GM21447 (cell line): Measurements from ENCODE around the gene PTBP1.
"Not testable (repeated sequence)": the region's sequence is repeated elsewhere in the genome, so short reads cannot be mapped to it uniquely, and the experiment has no call there.

Experiments
- ATAC-seq: cut with Tn5 transposase; IDR thresholded peaks from one replicate; pipeline ENCODE4 v1.9.1; 2021; ENCODE audit not compliant: unreplicated experiment

PTBP1 gene

DNA sequence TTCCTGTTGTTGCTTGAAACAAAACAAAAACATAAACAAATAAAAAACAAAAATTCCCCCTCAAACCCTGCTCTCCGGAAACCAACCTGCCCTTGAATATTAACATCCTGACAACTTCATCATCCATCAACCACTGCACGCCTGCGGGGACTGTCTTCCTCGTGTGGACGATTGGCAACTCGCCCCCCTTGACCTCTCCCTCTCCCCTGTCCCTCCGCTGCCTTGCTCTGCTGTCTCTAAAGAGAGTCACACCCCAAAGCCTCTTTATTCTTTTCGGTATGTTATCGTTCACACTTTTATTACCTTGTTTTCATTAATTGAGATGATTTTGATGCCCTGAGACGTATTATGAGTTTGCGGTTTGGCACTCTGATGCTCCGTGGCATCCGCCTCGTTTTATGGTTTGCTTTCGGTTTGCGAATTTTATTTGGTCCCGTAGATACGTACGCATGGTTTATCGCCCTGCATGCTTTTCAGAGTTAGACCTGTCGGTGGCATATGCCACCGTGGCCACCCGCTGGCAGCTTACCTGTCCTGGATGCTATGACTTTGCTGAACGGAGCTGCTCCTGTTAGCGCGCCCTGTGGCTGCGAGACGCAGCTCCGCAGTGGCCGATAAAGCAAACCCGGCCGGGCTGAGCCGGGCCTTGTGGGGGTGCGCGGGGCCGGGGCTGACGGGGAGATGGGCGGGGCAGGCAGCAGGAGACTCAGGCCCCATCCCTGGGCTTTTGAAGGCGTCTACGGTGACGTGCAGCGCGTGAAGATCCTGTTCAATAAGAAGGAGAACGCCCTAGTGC is 10.6 kb downstream of the PTBP1 start:
- no peak for ATAC-seq

DNA sequence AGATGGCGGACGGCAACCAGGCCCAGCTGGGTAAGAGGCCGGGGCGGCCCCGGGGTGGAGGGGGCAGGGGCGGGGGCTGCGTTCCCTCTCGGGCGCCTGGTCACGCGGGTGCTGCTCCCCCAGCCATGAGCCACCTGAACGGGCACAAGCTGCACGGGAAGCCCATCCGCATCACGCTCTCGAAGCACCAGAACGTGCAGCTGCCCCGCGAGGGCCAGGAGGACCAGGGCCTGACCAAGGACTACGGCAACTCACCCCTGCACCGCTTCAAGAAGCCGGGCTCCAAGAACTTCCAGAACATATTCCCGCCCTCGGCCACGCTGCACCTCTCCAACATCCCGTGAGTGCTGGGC is 11.1 kb downstream of the PTBP1 start:
- ATAC-seq, result no peak

DNA sequence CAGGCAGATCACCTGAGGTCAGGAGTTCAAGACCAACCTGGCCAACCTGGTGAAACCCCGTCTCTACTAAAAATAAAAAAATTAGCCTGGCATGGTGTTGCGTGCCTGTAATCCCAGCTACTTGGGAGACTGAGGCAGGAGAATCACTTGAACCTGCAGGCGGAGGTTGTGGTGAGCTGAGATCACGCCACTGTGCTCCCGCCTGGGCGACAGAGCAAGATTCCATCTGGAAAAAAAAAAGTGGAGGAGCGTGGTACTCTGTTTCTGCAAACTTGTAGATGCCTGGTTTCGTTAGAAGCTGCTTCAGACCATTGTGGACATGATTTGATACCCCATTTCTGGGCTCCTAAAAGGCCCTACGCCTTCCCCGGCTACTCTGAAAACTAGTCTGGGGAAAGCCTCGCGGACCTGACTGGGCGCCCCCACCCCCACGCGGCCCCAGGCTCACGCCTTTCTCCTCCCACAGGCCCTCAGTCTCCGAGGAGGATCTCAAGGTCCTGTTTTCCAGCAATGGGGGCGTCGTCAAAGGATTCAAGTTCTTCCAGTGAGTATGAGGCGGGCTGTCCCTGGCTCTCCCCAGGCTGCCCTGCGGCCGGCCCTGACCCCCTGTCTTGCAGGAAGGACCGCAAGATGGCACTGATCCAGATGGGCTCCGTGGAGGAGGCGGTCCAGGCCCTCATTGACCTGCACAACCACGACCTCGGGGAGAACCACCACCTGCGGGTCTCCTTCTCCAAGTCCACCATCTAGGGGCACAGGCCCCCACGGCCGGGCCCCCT is 13.0 kb downstream of the PTBP1 start:
- no peak for ATAC-seq

DNA sequence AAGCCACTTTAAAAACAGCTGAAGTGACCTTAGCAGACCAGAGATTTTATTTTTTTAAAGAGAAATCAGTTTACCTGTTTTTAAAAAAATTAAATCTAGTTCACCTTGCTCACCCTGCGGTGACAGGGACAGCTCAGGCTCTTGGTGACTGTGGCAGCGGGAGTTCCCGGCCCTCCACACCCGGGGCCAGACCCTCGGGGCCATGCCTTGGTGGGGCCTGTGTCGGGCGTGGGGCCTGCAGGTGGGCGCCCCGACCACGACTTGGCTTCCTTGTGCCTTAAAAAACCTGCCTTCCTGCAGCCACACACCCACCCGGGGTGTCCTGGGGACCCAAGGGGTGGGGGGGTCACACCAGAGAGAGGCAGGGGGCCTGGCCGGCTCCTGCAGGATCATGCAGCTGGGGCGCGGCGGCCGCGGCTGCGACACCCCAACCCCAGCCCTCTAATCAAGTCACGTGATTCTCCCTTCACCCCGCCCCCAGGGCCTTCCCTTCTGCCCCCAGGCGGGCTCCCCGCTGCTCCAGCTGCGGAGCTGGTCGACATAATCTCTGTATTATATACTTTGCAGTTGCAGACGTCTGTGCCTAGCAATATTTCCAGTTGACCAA is 13.7 kb downstream of the PTBP1 start:
- ATAC-seq, result no peak

DNA sequence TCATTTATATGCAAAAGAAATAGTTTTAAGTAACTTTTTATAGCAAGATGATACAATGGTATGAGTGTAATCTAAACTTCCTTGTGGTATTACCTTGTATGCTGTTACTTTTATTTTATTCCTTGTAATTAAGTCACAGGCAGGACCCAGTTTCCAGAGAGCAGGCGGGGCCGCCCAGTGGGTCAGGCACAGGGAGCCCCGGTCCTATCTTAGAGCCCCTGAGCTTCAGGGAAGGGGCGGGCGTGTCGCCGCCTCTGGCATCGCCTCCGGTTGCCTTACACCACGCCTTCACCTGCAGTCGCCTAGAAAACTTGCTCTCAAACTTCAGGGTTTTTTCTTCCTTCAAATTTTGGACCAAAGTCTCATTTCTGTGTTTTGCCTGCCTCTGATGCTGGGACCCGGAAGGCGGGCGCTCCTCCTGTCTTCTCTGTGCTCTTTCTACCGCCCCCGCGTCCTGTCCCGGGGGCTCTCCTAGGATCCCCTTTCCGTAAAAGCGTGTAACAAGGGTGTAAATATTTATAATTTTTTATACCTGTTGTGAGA is 14.3 kb downstream of the PTBP1 start:
- no peak for ATAC-seq

DNA sequence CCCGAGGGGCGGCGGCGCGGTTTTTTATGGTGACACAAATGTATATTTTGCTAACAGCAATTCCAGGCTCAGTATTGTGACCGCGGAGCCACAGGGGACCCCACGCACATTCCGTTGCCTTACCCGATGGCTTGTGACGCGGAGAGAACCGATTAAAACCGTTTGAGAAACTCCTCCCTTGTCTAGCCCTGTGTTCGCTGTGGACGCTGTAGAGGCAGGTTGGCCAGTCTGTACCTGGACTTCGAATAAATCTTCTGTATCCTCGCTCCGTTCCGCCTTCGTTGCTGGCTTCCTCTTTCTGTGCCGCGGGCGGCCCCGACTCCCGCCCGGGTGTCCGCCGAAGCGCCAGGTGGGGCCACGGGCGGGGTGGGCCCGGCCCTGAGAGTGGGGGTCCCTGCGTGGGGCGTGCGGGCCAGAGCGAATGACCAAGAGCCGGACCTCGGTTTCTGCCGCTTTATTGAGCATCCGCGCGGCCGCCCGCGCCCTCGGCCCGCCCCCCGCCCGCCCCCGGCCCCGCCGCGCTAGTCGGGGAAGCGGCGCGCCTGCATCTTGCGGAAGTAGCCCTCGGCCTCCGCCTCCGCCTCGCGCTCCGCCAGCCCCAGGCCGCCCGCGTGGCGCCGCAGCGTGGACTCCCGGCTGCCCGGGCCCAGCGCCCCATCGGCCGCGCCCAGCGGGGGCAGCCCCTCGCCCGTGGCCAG is 14.9 kb downstream of the PTBP1 start:
- no peak for ATAC-seq

DNA sequence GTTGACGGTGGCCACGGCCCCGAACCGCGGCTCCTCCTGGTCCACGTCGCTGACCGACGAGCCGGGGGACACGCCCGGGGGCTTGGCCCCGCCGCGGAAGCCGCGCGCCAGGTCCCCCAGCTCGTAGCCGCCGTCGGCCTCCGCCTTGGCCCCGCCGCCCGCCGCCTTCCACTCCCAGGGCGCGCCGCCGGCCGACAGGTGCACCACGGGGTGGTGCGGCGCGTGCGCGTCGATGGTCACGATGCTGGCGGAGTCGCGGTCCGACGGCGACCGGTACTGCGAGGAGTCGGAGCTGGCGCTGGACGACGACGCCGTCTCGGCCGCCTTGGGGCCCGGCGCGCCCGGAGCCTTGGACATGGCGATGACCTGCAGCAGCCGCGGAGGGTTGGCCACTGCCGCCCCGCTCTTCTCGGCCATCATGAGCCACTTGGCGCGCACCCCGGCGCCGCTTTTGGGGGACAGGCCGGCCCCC is 15.5 kb downstream of the PTBP1 start:
- ATAC-seq, result no peak

DNA sequence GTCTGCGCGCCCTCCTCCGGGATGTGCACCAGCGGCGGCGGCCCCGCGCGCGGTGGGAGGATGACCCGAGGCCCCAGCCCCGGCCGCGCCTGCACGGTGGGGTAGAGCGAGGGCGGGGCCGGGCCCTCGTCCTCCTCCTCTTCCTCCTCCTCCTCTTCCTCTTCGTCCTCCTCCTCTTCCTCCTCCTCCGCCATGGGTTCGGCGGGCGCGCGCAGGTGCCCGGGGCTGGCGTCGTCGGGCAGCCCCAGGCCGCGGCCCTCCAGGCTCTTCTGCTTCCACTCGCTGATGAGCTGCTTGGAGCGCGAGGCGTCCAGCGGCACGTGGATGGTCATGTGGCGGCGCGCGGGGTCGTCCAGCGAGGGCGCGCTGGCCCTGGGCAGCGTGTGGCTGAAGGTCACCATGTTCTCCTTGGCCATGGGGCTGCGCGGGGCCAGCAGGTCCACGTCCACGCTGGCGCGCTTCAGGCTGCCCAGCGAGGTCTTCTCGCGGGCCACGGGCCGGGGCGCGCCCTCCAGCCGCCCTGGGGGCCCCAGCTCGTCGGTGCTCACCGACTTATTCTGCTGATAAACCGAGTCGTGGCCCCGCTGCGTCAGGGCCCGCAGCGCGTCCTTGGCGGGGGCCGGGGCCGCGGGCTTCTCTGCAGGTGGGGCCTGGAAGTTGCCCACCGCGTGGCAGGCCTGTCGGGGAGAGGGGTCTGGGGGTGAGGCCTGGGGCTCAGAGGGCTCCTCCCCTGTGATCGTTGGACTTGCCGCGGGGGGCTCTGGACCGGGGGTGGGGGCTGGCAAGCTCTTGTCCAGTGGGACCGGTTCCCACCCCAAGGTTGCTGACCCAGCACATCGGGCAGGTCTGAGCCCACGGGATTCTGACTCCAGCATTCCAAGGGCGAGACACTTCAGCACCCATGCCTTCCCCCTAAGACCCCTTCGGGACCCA is 16.2 kb downstream of the PTBP1 start:
- no peak for ATAC-seq

DNA sequence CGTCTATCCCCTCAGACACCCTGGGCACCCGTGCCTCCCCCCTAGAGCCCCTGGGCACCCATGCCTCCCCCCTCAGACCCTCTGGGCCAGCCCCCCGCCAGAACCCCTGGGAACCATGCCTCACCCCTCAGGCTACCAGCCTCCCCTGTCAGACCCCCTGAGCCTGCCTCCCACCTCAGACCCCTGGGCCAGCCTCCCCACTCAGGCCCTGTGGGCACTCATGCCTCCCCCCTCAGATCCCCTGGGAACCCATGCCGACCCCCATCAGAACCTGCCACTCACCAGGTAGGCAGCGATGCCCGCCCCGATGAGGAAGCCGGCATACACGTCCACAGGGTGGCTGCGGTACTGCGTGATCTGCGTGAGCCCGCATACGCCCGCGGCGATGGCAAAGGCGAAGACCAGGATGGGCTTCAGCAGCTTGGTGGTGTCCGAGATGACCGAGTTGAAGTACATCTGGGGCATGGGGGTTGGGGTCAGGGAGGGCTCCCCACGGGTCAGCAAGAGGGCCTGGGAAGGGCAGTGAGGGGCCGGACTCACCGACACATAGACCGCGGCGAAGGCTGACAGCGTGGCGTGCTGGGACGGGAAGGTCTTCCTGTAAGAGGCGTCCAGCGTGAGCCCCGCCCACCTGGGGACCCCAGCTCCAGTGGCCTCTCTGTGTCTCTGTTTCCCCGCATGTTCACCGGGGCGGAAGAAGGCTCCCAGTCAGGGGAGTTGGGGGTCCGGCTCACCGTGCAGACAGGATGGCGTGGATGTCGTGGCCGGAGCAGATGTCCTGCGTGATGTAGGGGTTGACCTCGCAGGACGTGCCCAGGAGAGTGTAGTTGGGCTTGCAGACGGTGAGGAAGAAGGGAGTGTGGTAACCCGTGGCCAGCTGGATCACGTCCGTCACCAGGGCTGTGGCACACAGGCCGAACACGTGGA is 17.2 kb downstream of the PTBP1 start:
- ATAC-seq, result no peak

DNA sequence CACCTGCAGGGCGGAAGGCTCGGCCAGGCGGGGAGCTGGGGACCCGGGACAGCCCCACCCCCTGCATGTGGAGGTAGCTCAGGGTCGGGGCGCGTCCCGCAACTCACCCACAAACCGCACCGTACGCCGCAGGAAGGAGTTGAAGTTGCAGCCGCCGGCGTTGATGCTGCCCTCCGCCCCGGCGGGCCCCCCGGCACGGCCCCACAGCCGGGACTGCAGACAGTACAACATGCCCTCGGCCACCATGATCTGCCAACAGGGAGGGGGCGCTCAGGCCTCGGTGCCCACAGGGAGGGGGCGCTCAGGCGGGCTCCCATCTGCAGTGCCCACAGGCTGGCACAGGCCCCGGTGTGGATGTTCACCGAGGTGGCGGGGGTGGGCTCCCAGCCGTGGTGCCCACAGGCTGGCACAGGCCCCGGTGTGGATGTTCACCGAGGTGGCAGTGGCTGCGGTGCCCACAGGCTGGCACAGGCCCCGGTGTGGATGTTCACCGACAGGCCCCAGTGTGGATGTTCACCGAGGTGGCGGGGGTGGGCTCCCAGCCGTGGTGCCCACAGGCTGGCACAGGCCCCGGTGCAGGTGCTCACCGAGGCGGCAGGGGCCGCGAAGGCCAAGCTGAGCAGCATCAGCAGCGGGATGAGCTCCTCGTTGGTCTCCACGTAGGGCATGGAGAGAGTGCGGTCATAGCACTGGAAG is 18.0 kb downstream of the PTBP1 start:
- no peak for ATAC-seq

DNA sequence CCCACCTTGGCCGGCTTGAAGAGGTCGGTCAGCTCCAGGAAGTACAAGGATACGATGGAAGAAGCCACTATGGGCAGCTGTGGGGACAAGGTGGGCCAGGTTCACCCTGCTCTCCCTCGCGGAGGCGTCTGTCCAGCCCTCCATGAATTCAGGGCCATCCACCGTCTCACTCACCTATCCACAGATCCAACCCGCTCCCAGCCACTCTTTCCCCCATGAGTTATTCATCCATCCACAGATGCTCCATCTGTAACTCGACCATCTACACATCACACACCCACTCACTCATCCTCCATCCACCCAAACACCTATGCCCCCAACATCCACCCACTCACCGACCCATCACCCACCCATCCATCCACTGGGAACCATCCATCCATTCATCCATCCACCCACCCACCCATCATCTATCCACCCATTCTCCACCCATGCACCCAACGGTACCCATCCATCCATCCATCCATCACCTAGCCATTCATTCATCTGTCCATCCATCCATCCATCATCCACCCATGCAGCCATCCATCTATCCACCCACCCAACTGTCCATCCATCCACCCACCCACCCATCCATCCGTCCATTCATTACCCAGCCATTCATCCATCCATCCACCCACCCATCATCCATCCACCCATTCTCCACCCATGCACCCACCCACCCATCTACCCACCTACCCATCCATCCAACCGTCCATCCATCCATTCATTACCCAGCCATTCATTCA is 18.7 kb downstream of the PTBP1 start:
- ATAC-seq, result no peak

DNA sequence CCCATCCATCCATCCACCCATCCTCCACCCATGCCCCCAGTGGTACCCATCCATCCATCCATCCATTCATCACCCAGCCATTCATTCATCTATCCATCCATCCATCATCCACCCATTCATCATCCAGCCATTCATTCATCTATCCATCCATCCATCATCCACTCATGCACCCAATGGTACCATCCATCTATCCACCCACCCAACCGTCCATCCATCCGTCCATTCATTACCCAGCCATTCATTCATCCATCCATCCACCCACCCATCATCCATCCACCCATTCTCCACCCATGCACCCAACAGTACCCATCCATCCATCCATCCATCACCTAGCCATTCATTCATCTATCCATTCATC is 19.2 kb downstream of the PTBP1 start:
- no peak for ATAC-seq

DNA sequence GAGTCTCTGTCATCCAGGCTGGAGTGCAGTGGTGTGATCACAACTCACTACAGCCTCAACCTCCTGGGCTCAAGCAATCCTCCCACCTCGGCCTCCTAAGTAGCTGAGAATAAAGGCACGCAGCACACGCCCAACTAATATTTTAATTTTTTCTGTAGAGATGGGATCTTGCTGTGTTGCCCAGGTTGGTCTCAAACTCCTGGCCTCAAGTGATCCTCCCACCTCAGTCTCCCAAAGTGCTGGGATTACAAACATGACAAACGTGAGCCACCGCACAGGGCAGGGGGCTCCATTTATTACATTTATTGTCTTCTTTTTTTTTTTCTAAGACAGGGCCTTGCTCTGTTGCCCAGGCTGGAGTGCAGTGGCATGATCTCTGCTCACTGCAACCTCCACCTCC is 23.0 kb downstream of the PTBP1 start:
- not testable (repeated sequence) for ATAC-seq

DNA sequence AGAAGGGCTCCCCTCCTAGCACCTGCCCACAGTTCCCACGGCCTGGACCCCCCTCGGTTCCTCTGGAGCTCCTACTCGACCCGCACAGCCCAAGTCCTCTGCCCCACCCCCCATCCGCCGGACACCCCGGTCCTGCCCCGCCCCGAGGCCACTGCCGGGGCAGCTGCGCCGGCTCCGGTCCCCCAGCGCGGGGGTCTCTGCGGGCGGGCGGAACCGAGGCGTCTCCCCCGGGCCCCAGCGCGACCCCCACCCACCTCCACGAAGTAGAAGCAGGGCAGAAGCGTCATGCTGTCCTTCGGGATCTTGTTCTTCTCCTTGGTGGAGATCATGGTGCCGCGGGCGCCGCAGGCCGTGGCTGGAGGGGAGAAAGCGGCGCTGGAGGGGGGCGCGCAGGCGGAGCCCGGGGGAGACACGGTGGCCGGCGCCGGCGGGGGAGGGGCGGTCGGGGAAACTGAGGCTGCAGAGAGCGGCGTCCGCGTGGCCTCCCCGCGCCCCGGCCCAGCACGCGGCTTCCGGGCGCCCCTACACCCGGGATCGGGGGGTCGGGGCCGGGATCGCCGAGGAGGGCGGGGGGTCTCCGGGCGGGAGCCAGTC is 24.1 kb downstream of the PTBP1 start:
- ATAC-seq, result no peak

DNA sequence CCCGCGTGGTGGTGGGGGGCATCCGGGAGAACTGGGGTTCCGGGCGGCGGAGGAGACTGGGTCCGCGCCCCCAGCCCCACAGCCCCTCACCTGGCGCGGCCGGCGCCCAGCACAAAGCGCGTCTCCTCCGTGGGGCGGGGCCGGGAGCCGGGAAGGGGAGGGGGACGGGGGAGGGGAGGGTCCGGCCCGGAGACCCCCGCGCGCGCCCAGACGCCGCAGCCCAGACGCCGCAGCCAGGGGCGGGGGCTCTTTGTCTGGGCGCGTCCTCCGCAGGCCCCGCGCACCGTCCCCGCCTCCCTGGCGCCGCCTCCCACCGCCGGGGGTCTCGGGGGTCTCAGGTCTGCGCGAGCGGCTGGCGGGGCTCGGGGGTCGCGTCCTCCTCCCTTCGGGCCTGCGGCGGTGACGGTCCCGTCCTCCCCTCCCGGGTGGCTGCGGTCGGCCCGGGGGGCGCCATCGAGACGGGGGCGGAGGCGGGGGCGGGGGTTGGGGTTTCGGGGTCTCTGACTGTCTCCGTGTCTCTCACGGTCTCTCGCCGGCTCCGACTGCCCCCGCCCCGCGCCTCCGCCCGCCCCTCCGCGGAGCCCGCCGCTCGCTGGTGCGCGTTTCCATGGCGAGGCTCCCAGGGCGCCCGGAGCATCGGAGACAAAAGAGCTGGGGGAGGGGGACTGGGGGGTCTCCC is 24.7 kb downstream of the PTBP1 start, which contains the start of gene PLPPR3:
PLPPR3 (minus strand) TSS at position 131 of the 679 bp plus-strand sequence. CDS start 396 bp downstream, outside the sequence.
- ATAC-seq, result no peak

DNA sequence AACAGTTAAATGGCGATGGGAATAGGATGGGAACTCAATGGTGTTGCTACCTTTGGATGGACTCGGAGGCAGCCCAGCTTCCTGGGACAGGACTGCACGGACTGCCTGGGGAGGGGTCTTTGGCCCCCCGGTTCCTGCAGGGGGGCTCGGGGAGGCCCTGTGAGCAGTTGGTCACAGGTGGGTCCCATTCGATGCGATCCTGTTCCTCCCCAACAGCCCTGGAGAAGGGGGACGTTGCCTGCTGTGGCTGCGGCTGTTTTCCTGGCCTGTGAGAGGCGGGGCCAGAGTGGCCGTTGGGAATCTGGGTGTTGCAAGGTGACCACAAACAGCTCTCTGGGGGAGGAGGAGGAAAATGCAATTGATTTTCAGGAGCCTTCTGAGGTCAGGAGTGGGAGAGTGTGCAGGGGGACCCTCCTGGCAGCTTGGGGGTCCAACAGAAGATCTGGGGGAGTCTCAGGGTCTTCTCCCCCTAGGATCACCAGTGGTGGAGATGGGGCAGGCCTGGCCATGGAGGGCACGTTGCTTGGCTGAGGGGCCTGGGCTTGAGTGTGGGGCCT is 26.4 kb downstream of the PTBP1 start:
- no peak for ATAC-seq
